ENCODE measurements around the gene XPO6.
"Not testable (repeated sequence)": the region's sequence is repeated elsewhere in the genome, so short reads cannot be mapped to it uniquely, and the experiment has no call there.

The XPO6 gene

DNA sequence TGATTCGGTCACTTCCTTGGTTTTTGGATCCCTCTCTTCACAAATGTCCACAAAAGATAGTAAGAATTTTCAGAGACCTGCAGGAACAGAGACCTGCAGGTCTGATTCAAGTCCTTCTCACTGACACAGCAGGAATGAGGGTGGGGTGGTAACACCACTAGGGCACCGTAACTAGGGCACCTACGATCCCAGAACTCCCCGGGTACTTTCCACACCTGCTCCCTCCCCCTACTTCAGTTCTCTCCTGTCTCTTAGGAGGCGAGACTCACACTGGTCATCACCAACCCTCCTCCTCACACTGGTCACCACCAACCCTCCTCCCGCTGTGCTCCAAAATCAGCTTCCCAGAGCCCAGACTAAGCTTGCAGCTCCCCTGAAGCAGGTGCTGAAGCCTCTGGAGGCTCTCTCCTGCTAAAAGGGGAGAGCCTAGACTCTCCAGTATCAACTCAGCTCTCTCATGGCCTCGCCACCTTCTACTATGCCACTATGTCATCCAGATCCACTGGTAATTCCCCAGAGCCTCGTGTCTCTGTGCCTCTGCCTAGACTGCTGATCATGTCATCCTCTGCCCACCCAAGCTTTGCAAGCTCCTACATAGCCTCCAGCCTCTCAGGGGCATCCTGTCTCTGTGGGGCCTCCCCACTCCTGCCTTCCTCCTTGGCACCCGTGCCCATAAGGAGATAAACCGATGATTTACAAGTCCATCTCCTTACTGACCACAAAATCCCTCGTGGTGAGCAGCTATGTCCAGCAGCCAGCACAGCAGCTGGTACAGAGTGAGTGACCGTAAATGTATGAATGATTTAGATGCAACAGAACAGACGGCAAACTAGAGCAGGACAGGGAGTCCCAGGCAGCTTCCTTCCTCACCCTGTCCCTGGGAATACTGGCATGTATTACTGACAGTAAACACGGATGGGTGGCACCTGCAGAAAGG, 84.8 kb downstream of the XPO6 start:
- TF ChIP-seq, protein P1, sequence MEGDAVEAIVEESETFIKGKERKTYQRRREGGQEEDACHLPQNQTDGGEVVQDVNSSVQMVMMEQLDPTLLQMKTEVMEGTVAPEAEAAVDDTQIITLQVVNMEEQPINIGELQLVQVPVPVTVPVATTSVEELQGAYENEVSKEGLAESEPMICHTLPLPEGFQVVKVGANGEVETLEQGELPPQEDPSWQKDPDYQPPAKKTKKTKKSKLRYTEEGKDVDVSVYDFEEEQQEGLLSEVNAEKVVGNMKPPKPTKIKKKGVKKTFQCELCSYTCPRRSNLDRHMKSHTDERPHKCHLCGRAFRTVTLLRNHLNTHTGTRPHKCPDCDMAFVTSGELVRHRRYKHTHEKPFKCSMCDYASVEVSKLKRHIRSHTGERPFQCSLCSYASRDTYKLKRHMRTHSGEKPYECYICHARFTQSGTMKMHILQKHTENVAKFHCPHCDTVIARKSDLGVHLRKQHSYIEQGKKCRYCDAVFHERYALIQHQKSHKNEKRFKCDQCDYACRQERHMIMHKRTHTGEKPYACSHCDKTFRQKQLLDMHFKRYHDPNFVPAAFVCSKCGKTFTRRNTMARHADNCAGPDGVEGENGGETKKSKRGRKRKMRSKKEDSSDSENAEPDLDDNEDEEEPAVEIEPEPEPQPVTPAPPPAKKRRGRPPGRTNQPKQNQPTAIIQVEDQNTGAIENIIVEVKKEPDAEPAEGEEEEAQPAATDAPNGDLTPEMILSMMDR (IDR thresholded peaks at IDR 0.05; ENCODE audit: borderline replicate concordance, insufficient read depth, low read depth, low read length): no peak
- H3K4me3 ChIP-seq (ENCODE audit: low read depth, low read length): no peak overlapping the region

DNA sequence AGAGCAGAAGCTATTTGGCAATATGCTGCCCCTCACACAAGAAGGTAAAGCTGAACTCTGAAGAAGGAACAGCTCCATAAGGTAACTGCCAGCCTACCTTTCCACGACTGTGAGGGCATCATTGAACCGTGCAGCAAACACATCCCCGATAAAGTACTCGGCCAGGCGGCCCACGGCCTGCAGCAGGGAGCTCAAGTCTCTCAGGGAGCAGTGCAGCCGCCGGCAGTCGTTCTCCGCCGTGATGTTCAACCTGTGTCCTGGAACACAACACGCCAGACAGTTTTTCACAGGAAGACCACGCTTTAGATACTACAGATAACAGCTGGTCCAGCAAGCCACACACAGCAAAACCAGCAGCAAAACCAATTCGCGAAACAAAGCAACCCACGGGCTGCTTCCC, 86.2 kb downstream of the XPO6 start:
- H3K4me3 ChIP-seq (ENCODE audit: low read depth, low read length): no peak overlapping the region
- TF ChIP-seq, protein P1 (IDR thresholded peaks at IDR 0.05; ENCODE audit: borderline replicate concordance, insufficient read depth, low read depth, low read length): no peak

DNA sequence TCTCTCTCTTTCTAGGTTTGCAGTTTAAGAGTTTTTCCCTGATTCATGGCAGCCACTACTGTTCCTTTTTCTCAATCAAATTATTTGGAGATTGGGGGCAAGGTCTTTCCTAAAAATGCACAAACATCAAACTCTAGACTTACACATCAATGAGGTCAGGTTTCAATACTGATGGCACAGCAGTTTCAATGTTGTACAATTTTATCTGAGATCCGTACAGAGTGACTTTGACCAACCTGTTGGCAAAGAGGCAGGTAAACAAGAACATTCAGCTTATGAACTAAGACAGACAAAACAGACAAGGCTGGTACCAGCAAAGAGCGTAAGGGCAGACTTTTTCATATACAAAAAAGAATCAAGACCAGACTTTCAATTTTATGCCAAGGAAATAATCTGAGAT, 90.2 kb downstream of the XPO6 start:
- TF ChIP-seq, protein P1 (IDR thresholded peaks at IDR 0.05; ENCODE audit: borderline replicate concordance, insufficient read depth, low read depth, low read length): no peak
- H3K4me3 ChIP-seq (ENCODE audit: low read depth, low read length): no peak overlapping the region

DNA sequence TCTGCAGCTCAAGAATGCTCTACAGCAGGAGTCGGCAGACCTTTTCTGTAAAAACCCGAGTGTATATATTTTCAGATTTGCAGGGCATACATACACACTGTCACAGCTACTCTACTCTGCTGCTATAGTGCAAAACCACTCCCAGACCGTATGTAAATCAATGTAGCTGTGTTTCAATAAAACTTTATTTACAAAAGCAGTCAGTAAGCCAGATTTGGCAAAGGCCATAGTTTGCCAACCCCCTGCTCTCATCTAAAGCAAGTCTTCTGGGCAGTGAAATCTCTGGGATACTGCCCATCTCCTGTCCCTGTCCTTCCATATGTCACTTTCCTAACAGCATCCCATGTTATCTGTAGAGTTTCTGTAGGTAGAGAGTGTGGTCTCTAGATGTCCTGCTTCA, 91.0 kb downstream of the XPO6 start:
- no peak overlapping the region for H3K4me3 ChIP-seq (ENCODE audit: low read depth, low read length)
- TF ChIP-seq, protein P1 (IDR thresholded peaks at IDR 0.05; ENCODE audit: borderline replicate concordance, insufficient read depth, low read depth, low read length): no peak

DNA sequence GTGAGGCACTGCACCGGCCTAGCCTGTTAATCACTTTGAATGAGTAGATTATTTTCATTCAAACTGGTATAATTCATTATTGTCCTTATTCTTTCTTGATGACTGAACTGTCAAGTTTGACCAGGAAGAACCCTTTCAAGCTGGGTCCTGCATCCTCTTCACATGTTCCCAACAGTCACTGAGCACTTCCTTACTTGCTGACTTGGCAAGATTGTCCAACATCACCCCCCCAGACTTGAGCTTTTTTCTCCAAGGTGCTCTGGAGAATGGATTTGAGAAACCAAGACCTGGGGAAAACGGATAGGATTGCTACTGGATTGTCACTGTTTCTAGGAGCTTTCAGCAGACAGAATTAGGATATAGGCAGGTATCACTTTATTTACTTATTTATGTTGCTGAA, 93.1 kb downstream of the XPO6 start:
- TF ChIP-seq, protein P1 (IDR thresholded peaks at IDR 0.05; ENCODE audit: borderline replicate concordance, insufficient read depth, low read depth, low read length): no peak
- no peak overlapping the region for H3K4me3 ChIP-seq (ENCODE audit: low read depth, low read length)

DNA sequence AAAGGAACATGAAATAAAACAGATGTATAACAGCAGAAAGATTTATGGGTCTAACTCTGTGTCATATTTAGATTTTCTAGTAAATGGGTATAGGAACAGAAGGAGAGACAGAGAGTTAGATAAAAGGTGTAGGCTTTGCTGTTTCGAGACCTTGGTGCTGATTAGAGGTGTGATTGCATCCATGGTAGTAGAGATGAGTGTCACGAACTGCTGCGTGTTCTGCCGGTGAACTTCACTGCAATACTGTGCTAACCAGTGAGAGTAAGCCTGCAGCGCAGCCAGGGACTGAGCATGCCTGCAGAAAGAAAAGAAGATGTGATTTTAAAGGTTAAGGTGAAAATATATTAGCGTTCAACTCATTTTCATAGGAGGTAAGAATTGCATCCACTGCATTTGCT, 94.6 kb downstream of the XPO6 start:
- TF ChIP-seq, protein P1 (IDR thresholded peaks at IDR 0.05; ENCODE audit: borderline replicate concordance, insufficient read depth, low read depth, low read length): no peak
- H3K4me3 ChIP-seq (ENCODE audit: low read depth, low read length): no peak overlapping the region

DNA sequence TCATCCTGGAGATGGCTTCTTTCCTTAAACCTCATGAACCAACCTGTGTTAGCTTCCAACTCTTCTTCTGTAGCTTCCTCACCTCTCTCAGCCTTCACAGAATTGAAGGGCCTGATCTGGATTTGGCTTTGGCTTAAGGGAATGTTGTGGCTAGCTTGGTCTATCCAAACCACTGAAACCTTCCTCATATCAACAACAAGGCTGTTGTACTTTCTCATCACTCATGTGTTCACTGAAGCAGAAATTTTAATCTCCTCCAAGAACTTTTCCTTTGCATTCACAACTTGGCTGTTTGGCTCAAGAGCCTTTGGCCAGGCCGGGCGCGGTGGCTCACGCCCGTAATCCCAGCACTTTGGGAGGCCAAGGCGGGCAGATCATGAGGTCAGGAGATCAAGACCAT, 95.9 kb downstream of the XPO6 start:
- not testable (repeated sequence) for H3K4me3 ChIP-seq (ENCODE audit: low read depth, low read length)

Measured in GM12875 (cell line).